Ramos (cell line): ENCODE measurements around the gene WNT16.
"Not testable (repeated sequence)": the region's sequence is repeated elsewhere in the genome, so short reads cannot be mapped to it uniquely, and the experiment has no call there.

Source experiments
- in situ Hi-C: fragments of 300-500 bp; cut with MboI; formaldehyde crosslinking; loops from one replicate; pipeline ENCODE4 v1.14.3; 2022; ENCODE audit warnings: low sequenced_read_pairs; ENCODE audit not compliant: unreplicated experiment

The WNT16 gene

GRCh38 chr7:121305109-121305508 lies 23.7 kb upstream of the WNT16 start:
- in situ Hi-C loops = no loop called here

- in situ Hi-C loops = no loop called here
Observed at GRCh38 chr7:121306565-121306964, 22.2 kb upstream of the WNT16 start.

- in situ Hi-C loops = no loop called here
Observed at GRCh38 chr7:121307021-121307574, 21.7 kb upstream of the WNT16 start.

- in situ Hi-C loops = no loop called here
Observed at GRCh38 chr7:121313220-121313792, 15.5 kb upstream of the WNT16 start.

- in situ Hi-C loops = no loop called here
Observed at GRCh38 chr7:121313793-121314676, 14.8 kb upstream of the WNT16 start.

GRCh38 chr7:121315170-121315569 lies 13.6 kb upstream of the WNT16 start:
- in situ Hi-C loops = not testable (repeated sequence)

- in situ Hi-C loops = no loop called here
Observed at GRCh38 chr7:121322460-121322859, 6.3 kb upstream of the WNT16 start.

- in situ Hi-C loops = no loop called here
Observed at GRCh38 chr7:121323515-121324302, 5.1 kb upstream of the WNT16 start.

- in situ Hi-C loops = no loop called here
Observed at GRCh38 chr7:121327671-121328070, 1.1 kb upstream of the WNT16 start.

- in situ Hi-C loops = no loop called here
Observed at GRCh38 chr7:121329191-121330052, 622 bp downstream of the WNT16 start.

GRCh38 chr7:121330053-121330833 lies 1.4 kb downstream of the WNT16 start:
- in situ Hi-C loops = no loop called here

GRCh38 chr7:121331048-121331447 lies 2.2 kb downstream of the WNT16 start:
- in situ Hi-C loops = no loop called here

GRCh38 chr7:121331574-121331973 lies 2.8 kb downstream of the WNT16 start:
- in situ Hi-C loops = no loop called here

- in situ Hi-C loops = no loop called here
Observed at GRCh38 chr7:121334376-121334775, 5.6 kb downstream of the WNT16 start.

GRCh38 chr7:121334875-121335648 lies 6.3 kb downstream of the WNT16 start:
- in situ Hi-C loops = no loop called here

GRCh38 chr7:121336579-121336978 lies 7.8 kb downstream of the WNT16 start:
- in situ Hi-C loops = no loop called here

GRCh38 chr7:121337398-121337797 lies 8.6 kb downstream of the WNT16 start:
- in situ Hi-C loops = no loop called here

GRCh38 chr7:121339082-121339481 lies 10.3 kb downstream of the WNT16 start:
- in situ Hi-C loops = no loop called here
